ENCODE data around the gene ARTN.

- TF ChIP-seq CTCF (conservative IDR thresholded peaks at IDR 0.05) (no peak), ZFX (IDR thresholded peaks at IDR 0.05) (peak; percentile 80)
Measured at GRCh38 chr1:43935711-43936427, 2.3 kb downstream of the ARTN start.
